Thoracic aorta (tissue), 2 donors: ENCODE measurements around the gene RUNX2. TPM values are rescaled to one million over a fixed set of nuclear protein-coding genes. Genes with fewer than 3 reads are reported as not detected.
A peak's percentile ranks its signal among the peaks of the same experiment; 100 is the strongest.

Experiments used
- ATAC-seq: fragments of 150-250 bp; one replicate; pipeline ENCODE4 v1.8.0; 2017; ENCODE audit warnings: low read depth; ENCODE audit not compliant: insufficient number of reproducible peaks, low FRiP score
- DNase-seq: peaks from one replicate; pipeline ENCODE4 v3.0.0-alpha.2; 2020; ENCODE audit warnings: low spot score
- H3K27ac ChIP-seq, 2 donors: fragments of 200-600 bp; sonication (generic); 1 replicate in 1 of 2; 2 replicates in 1 of 2; pipeline ENCODE4 v1.5.1; 2016; ENCODE audit warnings: mild to moderate bottlenecking in 2 of 2, moderate library complexity in 2 of 2
- H3K27me3 ChIP-seq: fragments of 200-600 bp; sonication (generic); replicated peaks from 2 replicates; pipeline ENCODE4 v1.6.0; 2016; ENCODE audit warnings: mild to moderate bottlenecking; ENCODE audit not compliant: insufficient read depth
- H3K36me3 ChIP-seq: fragments of 200-600 bp; sonication (generic); one replicate; pipeline ENCODE4 v1.5.1; 2016
- H3K4me1 ChIP-seq, 2 donors: fragments of 200-600 bp; sonication (generic); 1 replicate in 1 of 2; 2 replicates in 1 of 2; pipeline versions ENCODE4 v1.5.1 to v1.6.0; 2016; ENCODE audit warnings: low read depth in 2 of 2, mild to moderate bottlenecking in 1 of 2; ENCODE audit not compliant: control insufficient read depth in 1 of 2
- H3K4me3 ChIP-seq: fragments of 200-600 bp; sonication (generic); 2 replicates; pipeline ENCODE4 v1.5.1; 2016; ENCODE audit warnings: mild to moderate bottlenecking
- H3K9me3 ChIP-seq: fragments of 200-600 bp; sonication (generic); 2 replicates; pipeline ENCODE4 v1.5.1; 2016
- CTCF ChIP-seq: fragments of 200-600 bp; sonication (generic); IDR thresholded peaks from one replicate; pipeline ENCODE4 v1.5.1; 2019; ENCODE audit warnings: antibody characterized with exemption
- total RNA-seq, 2 donors: library from RNA; depleted of rRNA; stranded (reverse); fragments of >200 nt; gene quantifications; one replicate each; pipeline versions ENCODE4 v1.1.0 to v1.2.3, GENCODE V29; 2016

The RUNX2 gene
- total RNA-seq, 2 donors from 2014 or later, result 3.2 to 7.9 TPM

- Histone ChIP-seq H3K27me3 (no peaks in the 10 kb centered on the region), H3K4me1 (peaks cover 0 to 5% of the 10 kb centered on the region in 2 donors), H3K9me3 (no peaks in the 10 kb centered on the region), H3K4me3 (no peak overlapping the region), H3K36me3 (no peaks in the 10 kb centered on the region), H3K27ac (no peak overlapping the region)
- no peak for ATAC-seq
- no peak for TF ChIP-seq CTCF
- no peak for DNase-seq
These were observed 149.7 kb downstream of the RUNX2 start for GRCh38 chr6:45477790-45478189.

GRCh38 chr6:45478240-45478639 lies 150.1 kb downstream of the RUNX2 start:
- Histone ChIP-seq H3K27ac (no peak overlapping the region), H3K36me3 (no peaks in the 10 kb centered on the region), H3K4me3 (no peak overlapping the region), H3K4me1 (peaks cover 0 to 5% of the 10 kb centered on the region in 2 donors), H3K27me3 (no peaks in the 10 kb centered on the region), H3K9me3 (no peaks in the 10 kb centered on the region)
- DNase-seq, result no peak
- ATAC-seq, result no peak
- no peak for TF ChIP-seq CTCF

- Histone ChIP-seq H3K4me1 (peaks cover 0 to 5% of the 10 kb centered on the region in 2 donors), H3K9me3 (no peaks in the 10 kb centered on the region), H3K4me3 (peak overlapping the region; percentile 29), H3K36me3 (no peaks in the 10 kb centered on the region), H3K27ac (no peak overlapping the region), H3K27me3 (no peaks in the 10 kb centered on the region)
- TF ChIP-seq CTCF, result no peak
- ATAC-seq (no peak), DNase-seq (no peak)
These were observed 152.0 kb downstream of the RUNX2 start for GRCh38 chr6:45479834-45480751.

- Histone ChIP-seq H3K9me3 (no peaks in the 10 kb centered on the region), H3K27ac (no peak overlapping the region), H3K4me3 (peak overlapping the region; percentile 29), H3K36me3 (no peaks in the 10 kb centered on the region), H3K27me3 (no peaks in the 10 kb centered on the region), H3K4me1 (peaks cover 0 to 5% of the 10 kb centered on the region in 2 donors)
- DNase-seq (no peak), ATAC-seq (no peak)
- no peak for TF ChIP-seq CTCF
These were observed 152.8 kb downstream of the RUNX2 start for GRCh38 chr6:45480752-45481415.

- TF ChIP-seq CTCF, result no peak
These were observed 154.9 kb downstream of the RUNX2 start for GRCh38 chr6:45483021-45483420.

More at GRCh38 chr6:45483021-45483420, 154.9 kb downstream of the RUNX2 start:
- H3K27ac ChIP-seq, result no peak overlapping the region
- no peaks in the 10 kb centered on the region for H3K36me3 ChIP-seq
- ATAC-seq (no peak), DNase-seq (no peak)
- peaks cover 0 to 5% of the 10 kb centered on the region in 2 donors for H3K4me1 ChIP-seq
- H3K4me3 ChIP-seq, result no peak overlapping the region
- H3K9me3 ChIP-seq, result no peaks in the 10 kb centered on the region
- H3K27me3 ChIP-seq, result no peaks in the 10 kb centered on the region
